CD14-positive monocyte (primary cell): ENCODE measurements around the gene ZEB2. TPM values are rescaled to one million over a fixed set of nuclear protein-coding genes. Genes with fewer than 3 reads are reported as not detected.

Source experiments
- DNase-seq, 3 donors: peaks; one replicate each; pipeline ENCODE4 v3.0.0-alpha.2; 2011 to 2022
- H2AFZ ChIP-seq: 2 replicates; pipeline ENCODE4 v1.6.0; 2012; ENCODE audit warnings: mild to moderate bottlenecking, low read depth, low read length, inconsistent platforms; ENCODE audit not compliant: insufficient read depth, poor library complexity, severe bottlenecking
- H3K27ac ChIP-seq, 2 donors: 1 replicate in 1 of 2; 2 replicates in 1 of 2; pipeline ENCODE4 v1.5.1; 2012 to 2013; ENCODE audit warnings: low read length in 2 of 2, control low read depth in 1 of 2, inconsistent platforms in 1 of 2, low read depth in 1 of 2, mild to moderate bottlenecking in 1 of 2
- H3K27me3 ChIP-seq, 2 donors: one replicate each; pipeline versions ENCODE4 v1.6.0 to v1.6.1; 2011 to 2013; ENCODE audit warnings: low read length in 2 of 2; ENCODE audit not compliant: control insufficient read depth in 2 of 2, insufficient read depth in 2 of 2
- H3K36me3 ChIP-seq, 2 donors: replicated peaks in 1 of 2; 1 replicate in 1 of 2; 2 replicates in 1 of 2; pipeline versions ENCODE4 v1.5.1 to v1.6.1; 2012 to 2013; ENCODE audit warnings: low read length in 2 of 2, control low read depth in 1 of 2, inconsistent platforms in 1 of 2, mild to moderate bottlenecking in 1 of 2; ENCODE audit not compliant: insufficient read depth in 2 of 2, control insufficient read depth in 1 of 2
- H3K4me1 ChIP-seq, 2 donors: 1 replicate in 1 of 2; 2 replicates in 1 of 2; pipeline versions ENCODE4 v1.5.1 to v1.6.1; 2012 to 2013; ENCODE audit warnings: low read length in 2 of 2, control low read depth in 1 of 2, inconsistent platforms in 1 of 2, mild to moderate bottlenecking in 1 of 2, moderate library complexity in 1 of 2; ENCODE audit not compliant: insufficient read depth in 2 of 2, control insufficient read depth in 1 of 2
- H3K4me2 ChIP-seq: replicated peaks from 2 replicates; pipeline ENCODE3; 2012; ENCODE audit warnings: low read length, moderate library complexity, mild to moderate bottlenecking; ENCODE audit not compliant: poor library complexity, severe bottlenecking; ENCODE audit errors: extremely low read depth
- H3K4me3 ChIP-seq, 3 experiments: fragments of 200-600 bp in 1 of 3; sonication (generic) in 1 of 3; replicated peaks in 1 of 3; 1 replicate in 2 of 3; 2 replicates in 1 of 3; pipeline ENCODE4 v1.5.1; 2011 to 2013; ENCODE audit warnings: low read length in 3 of 3, mild to moderate bottlenecking in 3 of 3, control low read depth in 2 of 3, low read depth in 2 of 3, inconsistent platforms in 1 of 3, moderate library complexity in 1 of 3
- H3K79me2 ChIP-seq: 2 replicates; pipeline ENCODE4 v1.6.0; 2012; ENCODE audit warnings: mild to moderate bottlenecking, control low read depth, inconsistent platforms, low read length, moderate library complexity; ENCODE audit not compliant: insufficient read depth
- H3K9ac ChIP-seq: 2 replicates; pipeline ENCODE4 v1.6.0; 2017; ENCODE audit warnings: low read length, mild to moderate bottlenecking; ENCODE audit not compliant: insufficient read depth, poor library complexity, severe bottlenecking
- H3K9me3 ChIP-seq, 2 donors: replicated peaks in 1 of 2; 1 replicate in 1 of 2; 2 replicates in 1 of 2; pipeline versions ENCODE4 v1.5.1 to v1.6.1; 2012 to 2013; ENCODE audit warnings: low read length in 2 of 2, control low read depth in 1 of 2; ENCODE audit not compliant: control insufficient read depth in 1 of 2, insufficient read depth in 1 of 2
- H4K20me1 ChIP-seq: 2 replicates; pipeline ENCODE4 v1.6.0; 2012; ENCODE audit warnings: mild to moderate bottlenecking, low read length, control low read depth, moderate library complexity; ENCODE audit not compliant: insufficient read depth
- H3K27ac Mint-ChIP-seq, 7 donors: one replicate each; pipeline ENCODE4 v1.8.0; 2020; ENCODE audit warnings: mild to moderate bottlenecking in 7 of 7, mixed read lengths in 7 of 7, moderate library complexity in 6 of 7, inconsistent platforms in 2 of 7
- H3K27me3 Mint-ChIP-seq, 3 donors: one replicate each; pipeline ENCODE4 v1.8.0; 2021 to 2022; ENCODE audit warnings: low read depth in 3 of 3, mild to moderate bottlenecking in 3 of 3, mixed read lengths in 3 of 3, moderate library complexity in 3 of 3, inconsistent platforms in 1 of 3
- H3K36me3 Mint-ChIP-seq, 2 donors: one replicate each; pipeline ENCODE4 v1.8.0; 2020; ENCODE audit warnings: mixed read lengths in 2 of 2, inconsistent platforms in 1 of 2, mild to moderate bottlenecking in 1 of 2
- H3K4me1 Mint-ChIP-seq: one replicate; pipeline ENCODE4 v1.8.0; 2020; ENCODE audit warnings: mild to moderate bottlenecking, mixed read lengths
- H3K4me3 Mint-ChIP-seq, 2 donors: one replicate each; pipeline ENCODE4 v1.8.0; 2020; ENCODE audit warnings: mild to moderate bottlenecking in 2 of 2, mixed read lengths in 2 of 2, moderate library complexity in 1 of 2
- H3K9me3 Mint-ChIP-seq, 7 donors: one replicate each; pipeline ENCODE4 v1.8.0; 2020 to 2022; ENCODE audit warnings: mixed read lengths in 7 of 7, mild to moderate bottlenecking in 6 of 7, moderate library complexity in 6 of 7, inconsistent platforms in 2 of 7
- CTCF ChIP-seq: fragments of 200-600 bp; IDR thresholded peaks from one replicate; pipeline ENCODE4 v1.8.0; 2022; ENCODE audit warnings: antibody characterized with exemption, mild to moderate bottlenecking
- WGBS: methylation state at CpG from one replicate; pipeline ENCODE4 v1.1.5; 2013; ENCODE audit warnings: missing lambda C conversion rate; ENCODE audit not compliant: insufficient coverage; 5-methylcytosine and 5-hydroxymethylcytosine counted together
- intact Hi-C, 2 donors: fragments of 100-400 bp; cut with micrococcal nuclease; formaldehyde crosslinking; loops; one replicate each; pipeline versions ENCODE4 v1.15.0 to v1.15.1; 2023
- polyA plus RNA-seq, 3 donors: library from polyadenylated mRNA; depleted of rRNA in 1 of 3; unstranded in 2 of 3; stranded (reverse) in 1 of 3; fragments of 300-500 nt in 2 of 3; fragments of >200 nt in 1 of 3; fragmentation: Illumina TruSeq in 2 of 3; gene quantifications; 1 replicate in 2 of 3; 2 replicates in 1 of 3; pipeline ENCODE4 v1.2.3, GENCODE V29; 2012 to 2021

The ZEB2 gene
- polyA plus RNA-seq, 3 donors: 76.8 to 325 (median 93.8) TPM

DNA sequence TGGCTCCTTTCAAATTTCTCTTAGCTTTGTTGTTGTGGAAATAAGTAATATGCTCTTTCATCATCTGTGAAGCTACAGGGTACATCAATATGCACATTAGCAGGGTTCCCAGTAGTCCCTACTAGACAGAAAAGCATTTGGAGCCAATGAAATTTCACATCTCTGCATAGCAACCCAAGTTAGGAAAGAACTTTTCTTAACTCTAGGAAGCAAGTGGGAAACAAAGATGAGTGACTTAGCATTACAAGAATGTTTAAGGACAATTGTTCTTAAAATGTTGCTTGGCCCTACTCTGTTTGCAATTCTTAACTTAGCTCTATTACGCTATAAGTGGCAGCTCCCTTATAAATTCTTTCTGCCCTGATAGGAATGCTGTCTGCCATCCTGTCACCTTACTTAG is 39.6 kb downstream of the ZEB2 start:
- no peak for TF ChIP-seq CTCF
- no peaks in the 10 kb centered on the region for H3K27me3 ChIP-seq
- H3K36me3 ChIP-seq: peaks cover 70 to 99% of the 10 kb centered on the region in 2 donors
- H3K79me2 ChIP-seq: peaks cover 100% of the 10 kb centered on the region
- Mint-ChIP-seq H3K27me3 (peaks cover 0 to 1% (median 0%) of the 10 kb centered on the region in 3 donors), H3K9me3 (no peaks in the 10 kb centered on the region), H3K36me3 (peaks cover 80 to 92% of the 10 kb centered on the region in 2 donors), H3K4me1 (peaks cover 71% of the 10 kb centered on the region), H3K27ac (peak overlapping the region in 3 of 7 donors; percentile 19 to 74 (median 69)), H3K4me3 (no peak overlapping the region)
- intact Hi-C loops: no loop called here
- peak overlapping the region in 1 of 2 donors; percentile 65 for H3K27ac ChIP-seq
- H3K4me2 ChIP-seq: no peak overlapping the region
- H3K9me3 ChIP-seq: no peaks in the 10 kb centered on the region
- peaks cover 100% of the 10 kb centered on the region for H4K20me1 ChIP-seq
- H2AFZ ChIP-seq: no peak overlapping the region
- no CpG with 5 or more reads among the region's 1 CpG for WGBS
- peaks cover 62 to 86% of the 10 kb centered on the region in 2 donors for H3K4me1 ChIP-seq
- DNase-seq: no peak
- H3K4me3 ChIP-seq: no peak overlapping the region
- H3K9ac ChIP-seq: no peak overlapping the region

DNA sequence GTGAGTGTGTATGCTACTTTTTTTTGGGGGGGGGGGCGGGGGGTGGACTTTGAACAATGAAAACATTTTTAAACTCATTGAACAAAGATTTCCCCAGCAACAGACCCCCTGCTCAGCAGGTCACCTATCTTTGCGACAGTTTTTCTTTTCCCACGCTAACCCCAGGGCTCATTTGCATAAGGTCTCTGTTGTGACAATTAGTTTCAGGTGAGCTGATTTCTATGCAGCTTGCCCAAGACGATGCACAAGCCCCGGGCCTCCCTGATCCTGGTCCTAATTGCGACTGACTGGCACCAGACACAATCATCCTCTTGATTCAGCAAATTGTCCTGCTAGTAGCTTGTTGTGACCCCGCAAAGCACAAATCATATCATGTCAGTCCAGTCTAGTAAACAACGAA is 40.3 kb downstream of the ZEB2 start:
- H3K4me3 ChIP-seq: no peak overlapping the region
- peak overlapping the region in 1 of 2 donors; percentile 65 for H3K27ac ChIP-seq
- 93% methylated on average over 3 of the region's 8 CpGs for WGBS

More for the DNA sequence above, 40.3 kb downstream of the ZEB2 start:
- no peak for TF ChIP-seq CTCF
- Histone ChIP-seq H3K36me3 (peaks cover 71 to 99% of the 10 kb centered on the region in 2 donors), H3K79me2 (peaks cover 100% of the 10 kb centered on the region), H3K9ac (no peak overlapping the region), H3K27me3 (no peaks in the 10 kb centered on the region), H3K4me2 (no peak overlapping the region), H3K4me1 (peaks cover 58 to 81% of the 10 kb centered on the region in 2 donors), H2AFZ (no peak overlapping the region), H3K9me3 (no peaks in the 10 kb centered on the region), H4K20me1 (peaks cover 100% of the 10 kb centered on the region)
- H3K4me3 Mint-ChIP-seq: no peak overlapping the region
- DNase-seq: no peak
- no peaks in the 10 kb centered on the region for H3K9me3 Mint-ChIP-seq
- intact Hi-C loops: no loop called here
- peaks cover 0 to 1% (median 0%) of the 10 kb centered on the region in 3 donors for H3K27me3 Mint-ChIP-seq
- peak overlapping the region in 5 of 7 donors; percentile 19 to 86 (median 68) for H3K27ac Mint-ChIP-seq
- peaks cover 77 to 86% of the 10 kb centered on the region in 2 donors for H3K36me3 Mint-ChIP-seq
- H3K4me1 Mint-ChIP-seq: peaks cover 69% of the 10 kb centered on the region
